HepG2 (cell line): ENCODE data around the gene PCBP1. TPM values are rescaled to one million over a fixed set of nuclear protein-coding genes. Genes with fewer than 3 reads are reported as not detected.

ENCODE experiments used
- BCL6 ChIP-seq: IDR thresholded peaks from 2 replicates; pipeline ENCODE4 v1.6.1; 2016; ENCODE audit warnings: missing genetic modification reagents, missing compliant biosample characterization
- FOXA3 ChIP-seq: IDR thresholded peaks from 2 replicates; pipeline ENCODE4 v1.6.1; 2016; ENCODE audit warnings: missing genetic modification reagents, missing compliant biosample characterization
- FOXK1 ChIP-seq: sonication (generic); formaldehyde crosslinking; IDR thresholded peaks from 2 replicates; pipeline ENCODE4 v1.4.0; 2020; ENCODE audit warnings: low read depth, missing genetic modification reagents, borderline replicate concordance
- FOXO1 ChIP-seq: sonication (generic); formaldehyde crosslinking; IDR thresholded peaks from 2 replicates; pipeline ENCODE4 v1.4.0; 2020; ENCODE audit warnings: missing genetic modification reagents
- HCFC1 ChIP-seq: fragments of 150-350 bp; IDR thresholded peaks from 2 replicates; pipeline ENCODE4 v1.6.1; 2014; ENCODE audit warnings: low read depth, low read length
- HOXA3 ChIP-seq: sonication (generic); formaldehyde crosslinking; IDR thresholded peaks from 2 replicates; pipeline ENCODE4 v1.5.0; 2020; ENCODE audit warnings: missing genetic modification reagents
- KAT8 ChIP-seq: IDR thresholded peaks from 2 replicates; pipeline ENCODE4 v1.6.1; 2016; ENCODE audit warnings: missing genetic modification reagents, missing compliant biosample characterization
- NCOA2 ChIP-seq: sonication (generic); formaldehyde crosslinking; IDR thresholded peaks from 2 replicates; pipeline ENCODE4 v1.8.0; 2022; ENCODE audit warnings: inconsistent platforms
- RXRB ChIP-seq: IDR thresholded peaks from 2 replicates; pipeline ENCODE4 v1.6.1; 2016; ENCODE audit warnings: borderline replicate concordance, missing genetic modification reagents, missing compliant biosample characterization
- STAG1 ChIP-seq: sonication (generic); formaldehyde crosslinking; IDR thresholded peaks from 2 replicates; pipeline ENCODE4 v1.4.0; 2020; ENCODE audit warnings: missing genetic modification reagents
- ZFX ChIP-seq: sonication (generic); formaldehyde crosslinking; IDR thresholded peaks from 2 replicates; pipeline ENCODE4 v1.4.0; 2020; ENCODE audit warnings: mild to moderate bottlenecking, low read depth, missing genetic modification reagents, moderate library complexity
- ZMYM2 ChIP-seq: sonication (generic); formaldehyde crosslinking; IDR thresholded peaks from 2 replicates; pipeline ENCODE4 v1.8.0; 2022; ENCODE audit warnings: mild to moderate bottlenecking, missing genetic modification reagents
- ZMYM4 ChIP-seq: sonication (generic); formaldehyde crosslinking; IDR thresholded peaks from 2 replicates; pipeline ENCODE4 v1.8.1; 2023; ENCODE audit warnings: mild to moderate bottlenecking, missing genetic modification reagents
- ZNF670 ChIP-seq: sonication (generic); formaldehyde crosslinking; IDR thresholded peaks from 2 replicates; pipeline ENCODE4 v1.8.0; 2022; ENCODE audit warnings: mild to moderate bottlenecking, missing genetic modification reagents, borderline replicate concordance
- ZNF816 ChIP-seq: sonication (generic); formaldehyde crosslinking; IDR thresholded peaks from 2 replicates; pipeline ENCODE4 v1.8.0; 2022; ENCODE audit warnings: missing genetic modification reagents, mild to moderate bottlenecking, borderline replicate concordance
- polyA plus RNA-seq, 8 experiments: library from polyadenylated mRNA; depleted of rRNA in 3 of 8; stranded (reverse) in 7 of 8; unstranded in 1 of 8; fragments of >200 nt; fragmentation: Illumina TruSeq in 4 of 8; extraction: Trizol in 4 of 8; gene quantifications; 2 replicates each; pipeline versions ENCODE4 v1.2.1 to v1.2.3, GENCODE V29; 2011 to 2016; ENCODE audit warnings: low read depth in 4 of 8, missing spikeins in 1 of 8, mixed read lengths in 1 of 8; ENCODE audit not compliant: insufficient read depth in 1 of 8
- total RNA-seq, 5 experiments: library from RNA; depleted of rRNA; stranded (reverse); fragments of >200 nt; fragmentation: Illumina TruSeq; extraction: Trizol; gene quantifications; 2 replicates each; pipeline ENCODE4 v1.2.3, GENCODE V29; 2016; ENCODE audit warnings: low read depth in 1 of 5
- TF ChIP-seq, protein P1 (sequence below): sonication (generic); formaldehyde crosslinking; IDR thresholded peaks from 2 replicates; pipeline ENCODE4 v1.5.1; 2020; ENCODE audit warnings: missing genetic modification reagents, mild to moderate bottlenecking, borderline replicate concordance
- TF ChIP-seq, protein P2 (sequence below): conservative IDR thresholded peaks from 2 replicates; pipeline ENCODE4 v1.6.1; 2018; ENCODE audit warnings: missing genetic modification reagents
- TF ChIP-seq, protein P3 (sequence below), 2 experiments: sonication (generic) in 1 of 2; formaldehyde crosslinking in 1 of 2; IDR thresholded peaks; 2 replicates each; pipeline versions ENCODE4 v1.6.1 to v1.9.0; 2014 to 2022; ENCODE audit warnings: antibody characterized with exemption in 1 of 2, borderline replicate concordance in 1 of 2, inconsistent platforms in 1 of 2, low read depth in 1 of 2, missing genetic modification reagents in 1 of 2
- TF ChIP-seq, protein P4 (sequence below): sonication (generic); formaldehyde crosslinking; IDR thresholded peaks from 2 replicates; pipeline ENCODE4 v1.4.0; 2020; ENCODE audit warnings: missing genetic modification reagents

Gene PCBP1
- total and polyA plus RNA-seq, 2 of the 13 experiments (the other 11 are each of a cell fraction or from before 2014, with no cell fraction given), result 32.0 to 137 TPM

DNA sequence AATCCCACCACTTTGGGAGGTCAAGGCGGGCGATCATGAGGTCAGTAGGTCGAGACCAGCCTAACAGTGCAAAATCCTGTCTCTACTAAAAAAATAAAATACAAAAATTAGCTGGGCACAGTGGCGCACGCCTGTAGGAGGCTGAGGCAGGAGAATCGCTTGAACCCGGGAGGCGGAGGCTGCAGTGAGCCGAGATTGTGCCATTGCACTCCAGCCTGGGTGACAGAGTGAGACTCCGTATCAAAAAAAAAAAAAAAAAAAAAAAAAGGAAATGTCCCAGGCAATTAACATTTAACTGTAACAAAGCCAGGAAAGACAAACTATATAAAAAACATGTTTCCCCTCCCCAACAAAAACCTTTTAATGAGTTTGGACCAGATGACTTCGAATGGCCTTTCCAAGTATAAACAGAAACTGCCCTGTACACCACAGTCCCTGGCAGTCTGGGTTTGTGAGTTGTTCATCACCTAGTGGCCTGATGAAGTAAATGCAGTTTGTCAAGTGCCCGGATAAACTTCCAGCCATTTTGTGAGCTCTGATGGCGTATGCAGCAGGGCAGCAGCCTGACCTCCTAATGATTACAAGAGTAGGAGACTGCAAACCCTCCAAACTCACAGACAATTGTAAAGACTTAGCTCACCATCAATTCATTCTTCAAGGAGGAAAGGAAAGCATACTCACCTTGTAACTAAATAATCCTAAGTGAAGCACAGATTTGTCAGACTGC is 16.6 kb upstream of the PCBP1 start (continued):
- TF ChIP-seq, protein P1, sequence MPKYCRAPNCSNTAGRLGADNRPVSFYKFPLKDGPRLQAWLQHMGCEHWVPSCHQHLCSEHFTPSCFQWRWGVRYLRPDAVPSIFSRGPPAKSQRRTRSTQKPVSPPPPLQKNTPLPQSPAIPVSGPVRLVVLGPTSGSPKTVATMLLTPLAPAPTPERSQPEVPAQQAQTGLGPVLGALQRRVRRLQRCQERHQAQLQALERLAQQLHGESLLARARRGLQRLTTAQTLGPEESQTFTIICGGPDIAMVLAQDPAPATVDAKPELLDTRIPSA (CRISPR knock-in tag), result no peak
- TF ChIP-seq ZMYM4 (CRISPR knock-in tag) (peak; percentile 46; the same call in 1 of the 2 replicates), ZFX (CRISPR knock-in tag) (peak; percentile 25; the same call in 1 of the 2 replicates), HCFC1 (no peak), ZNF816 (CRISPR knock-in tag) (no peak), ZMYM2 (CRISPR knock-in tag) (no peak), HOXA3 (CRISPR knock-in tag) (peak; percentile 83), BCL6 (CRISPR knock-in tag) (peak; percentile 26; the same call in 1 of the 2 replicates), STAG1 (peak; percentile 90), RXRB (CRISPR knock-in tag) (peak; percentile 32; the same call in 1 of the 2 replicates), FOXO1 (CRISPR knock-in tag) (peak; percentile 33; the same call in 1 of the 2 replicates), ZNF670 (peak; percentile 58; the same call in 1 of the 2 replicates), KAT8 (CRISPR knock-in tag) (peak; percentile 93), FOXA3 (CRISPR knock-in tag) (peak; percentile 41; the same call in 1 of the 2 replicates), FOXK1 (peak; percentile 69), NCOA2 (CRISPR knock-in tag) (peak; percentile 27; the same call in 1 of the 2 replicates)
- TF ChIP-seq, protein P2, sequence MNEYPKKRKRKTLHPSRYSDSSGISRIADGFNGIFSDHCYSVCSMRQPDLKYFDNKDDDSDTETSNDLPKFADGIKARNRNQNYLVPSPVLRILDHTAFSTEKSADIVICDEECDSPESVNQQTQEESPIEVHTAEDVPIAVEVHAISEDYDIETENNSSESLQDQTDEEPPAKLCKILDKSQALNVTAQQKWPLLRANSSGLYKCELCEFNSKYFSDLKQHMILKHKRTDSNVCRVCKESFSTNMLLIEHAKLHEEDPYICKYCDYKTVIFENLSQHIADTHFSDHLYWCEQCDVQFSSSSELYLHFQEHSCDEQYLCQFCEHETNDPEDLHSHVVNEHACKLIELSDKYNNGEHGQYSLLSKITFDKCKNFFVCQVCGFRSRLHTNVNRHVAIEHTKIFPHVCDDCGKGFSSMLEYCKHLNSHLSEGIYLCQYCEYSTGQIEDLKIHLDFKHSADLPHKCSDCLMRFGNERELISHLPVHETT, result no peak
- TF ChIP-seq, protein P3, sequence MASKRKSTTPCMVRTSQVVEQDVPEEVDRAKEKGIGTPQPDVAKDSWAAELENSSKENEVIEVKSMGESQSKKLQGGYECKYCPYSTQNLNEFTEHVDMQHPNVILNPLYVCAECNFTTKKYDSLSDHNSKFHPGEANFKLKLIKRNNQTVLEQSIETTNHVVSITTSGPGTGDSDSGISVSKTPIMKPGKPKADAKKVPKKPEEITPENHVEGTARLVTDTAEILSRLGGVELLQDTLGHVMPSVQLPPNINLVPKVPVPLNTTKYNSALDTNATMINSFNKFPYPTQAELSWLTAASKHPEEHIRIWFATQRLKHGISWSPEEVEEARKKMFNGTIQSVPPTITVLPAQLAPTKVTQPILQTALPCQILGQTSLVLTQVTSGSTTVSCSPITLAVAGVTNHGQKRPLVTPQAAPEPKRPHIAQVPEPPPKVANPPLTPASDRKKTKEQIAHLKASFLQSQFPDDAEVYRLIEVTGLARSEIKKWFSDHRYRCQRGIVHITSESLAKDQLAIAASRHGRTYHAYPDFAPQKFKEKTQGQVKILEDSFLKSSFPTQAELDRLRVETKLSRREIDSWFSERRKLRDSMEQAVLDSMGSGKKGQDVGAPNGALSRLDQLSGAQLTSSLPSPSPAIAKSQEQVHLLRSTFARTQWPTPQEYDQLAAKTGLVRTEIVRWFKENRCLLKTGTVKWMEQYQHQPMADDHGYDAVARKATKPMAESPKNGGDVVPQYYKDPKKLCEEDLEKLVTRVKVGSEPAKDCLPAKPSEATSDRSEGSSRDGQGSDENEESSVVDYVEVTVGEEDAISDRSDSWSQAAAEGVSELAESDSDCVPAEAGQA (IDR thresholded peaks at IDR 0.05; ENCODE audit: low read depth), result 0 out of 2 replicates have a peak, but pooled peaks have one; percentile 47
- TF ChIP-seq, protein P3 (CRISPR knock-in tag; IDR thresholded peaks at IDR 0.05; ENCODE audit: borderline replicate concordance), result no peak
- TF ChIP-seq, protein P4, sequence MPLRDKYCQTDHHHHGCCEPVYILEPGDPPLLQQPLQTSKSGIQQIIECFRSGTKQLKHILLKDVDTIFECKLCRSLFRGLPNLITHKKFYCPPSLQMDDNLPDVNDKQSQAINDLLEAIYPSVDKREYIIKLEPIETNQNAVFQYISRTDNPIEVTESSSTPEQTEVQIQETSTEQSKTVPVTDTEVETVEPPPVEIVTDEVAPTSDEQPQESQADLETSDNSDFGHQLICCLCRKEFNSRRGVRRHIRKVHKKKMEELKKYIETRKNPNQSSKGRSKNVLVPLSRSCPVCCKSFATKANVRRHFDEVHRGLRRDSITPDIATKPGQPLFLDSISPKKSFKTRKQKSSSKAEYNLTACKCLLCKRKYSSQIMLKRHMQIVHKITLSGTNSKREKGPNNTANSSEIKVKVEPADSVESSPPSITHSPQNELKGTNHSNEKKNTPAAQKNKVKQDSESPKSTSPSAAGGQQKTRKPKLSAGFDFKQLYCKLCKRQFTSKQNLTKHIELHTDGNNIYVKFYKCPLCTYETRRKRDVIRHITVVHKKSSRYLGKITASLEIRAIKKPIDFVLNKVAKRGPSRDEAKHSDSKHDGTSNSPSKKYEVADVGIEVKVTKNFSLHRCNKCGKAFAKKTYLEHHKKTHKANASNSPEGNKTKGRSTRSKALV (CRISPR knock-in tag), result 0 out of 2 replicates have a peak, but pooled peaks have one; percentile 27
